Superior temporal gyrus (tissue), 1 donor: ENCODE data around the gene SDS.

Experiments
- DNase-seq: peaks from one replicate; pipeline ENCODE4 v3.0.0-alpha.2; 2016; ENCODE audit errors: extremely low spot score

Gene SDS

GRCh38 chr12:113403435-113404415 lies at the start of gene SDS:
Gene SDS (minus strand): TSS chr12:113403887. CDS start chr12:113399708, 4,179 bp downstream.
- peak; percentile 42 for DNase-seq

- no peak for DNase-seq
Measured at GRCh38 chr12:113453330-113453729, 49.6 kb upstream of the SDS start.

GRCh38 chr12:113452458-113452857 lies 48.8 kb upstream of the SDS start:
- no peak for DNase-seq

- DNase-seq: no peak
Measured at GRCh38 chr12:113449839-113450238, 46.2 kb upstream of the SDS start.

- no peak for DNase-seq
Measured at GRCh38 chr12:113449299-113449698, 45.6 kb upstream of the SDS start.

GRCh38 chr12:113448873-113449272 lies 45.2 kb upstream of the SDS start:
- DNase-seq: no peak

- DNase-seq: no peak
Measured at GRCh38 chr12:113445544-113446171, 42.0 kb upstream of the SDS start.

GRCh38 chr12:113443030-113443539 lies 39.4 kb upstream of the SDS start:
- DNase-seq: no peak

GRCh38 chr12:113440947-113441782 lies 37.5 kb upstream of the SDS start:
- DNase-seq: no peak

- DNase-seq: no peak
Measured at GRCh38 chr12:113440336-113440735, 36.6 kb upstream of the SDS start.

- DNase-seq: peak; percentile 67
Measured at GRCh38 chr12:113439606-113440030, 35.9 kb upstream of the SDS start.

- no peak for DNase-seq
Measured at GRCh38 chr12:113439301-113439597, 35.6 kb upstream of the SDS start.

GRCh38 chr12:113438523-113439300 lies 35.0 kb upstream of the SDS start:
- no peak for DNase-seq

GRCh38 chr12:113437729-113438100 lies 34.0 kb upstream of the SDS start:
- DNase-seq: no peak

- DNase-seq: no peak
Measured at GRCh38 chr12:113436993-113437728, 33.5 kb upstream of the SDS start.

- no peak for DNase-seq
Measured at GRCh38 chr12:113436586-113436985, 32.9 kb upstream of the SDS start.

- no peak for DNase-seq
Measured at GRCh38 chr12:113435367-113435766, 31.7 kb upstream of the SDS start.

- DNase-seq: no peak
Measured at GRCh38 chr12:113432986-113433385, 29.3 kb upstream of the SDS start.

GRCh38 chr12:113428482-113428881 lies 24.8 kb upstream of the SDS start:
- no peak for DNase-seq

GRCh38 chr12:113427882-113428281 lies 24.2 kb upstream of the SDS start:
- DNase-seq: no peak
